Activated naive CD8-positive, alpha-beta T cell (primary cell): ENCODE data around the gene DOCK11.
"Not testable (repeated sequence)": the region's sequence is repeated elsewhere in the genome, so short reads cannot be mapped to it uniquely, and the experiment has no call there.

Source experiments
- H3K27ac Mint-ChIP-seq: one replicate; pipeline ENCODE4 v1.8.0; 2021; ENCODE audit warnings: mixed read lengths
- H3K27me3 Mint-ChIP-seq: one replicate; pipeline ENCODE4 v1.8.0; 2021; ENCODE audit warnings: mixed read lengths
- H3K36me3 Mint-ChIP-seq: one replicate; pipeline ENCODE4 v1.8.0; 2021; ENCODE audit warnings: mixed read lengths
- H3K4me1 Mint-ChIP-seq: one replicate; pipeline ENCODE4 v1.8.0; 2021; ENCODE audit warnings: low read depth, mixed read lengths
- H3K4me3 Mint-ChIP-seq: one replicate; pipeline ENCODE4 v1.8.0; 2021; ENCODE audit warnings: mild to moderate bottlenecking, mixed read lengths
- H3K9me3 Mint-ChIP-seq: one replicate; pipeline ENCODE4 v1.8.0; 2021; ENCODE audit warnings: low read depth, mixed read lengths

Gene DOCK11

GRCh38 chrX:118682258-118683014, 186.8 kb downstream of the DOCK11 start:
- H3K9me3 Mint-ChIP-seq, result no peaks in the 10 kb centered on the region
- H3K4me1 Mint-ChIP-seq, result no peaks in the 10 kb centered on the region
- no peak overlapping the region for H3K4me3 Mint-ChIP-seq
- H3K27ac Mint-ChIP-seq, result no peak overlapping the region
- peaks cover 3% of the 10 kb centered on the region for H3K36me3 Mint-ChIP-seq
- H3K27me3 Mint-ChIP-seq, result no peaks in the 10 kb centered on the region

DNA sequence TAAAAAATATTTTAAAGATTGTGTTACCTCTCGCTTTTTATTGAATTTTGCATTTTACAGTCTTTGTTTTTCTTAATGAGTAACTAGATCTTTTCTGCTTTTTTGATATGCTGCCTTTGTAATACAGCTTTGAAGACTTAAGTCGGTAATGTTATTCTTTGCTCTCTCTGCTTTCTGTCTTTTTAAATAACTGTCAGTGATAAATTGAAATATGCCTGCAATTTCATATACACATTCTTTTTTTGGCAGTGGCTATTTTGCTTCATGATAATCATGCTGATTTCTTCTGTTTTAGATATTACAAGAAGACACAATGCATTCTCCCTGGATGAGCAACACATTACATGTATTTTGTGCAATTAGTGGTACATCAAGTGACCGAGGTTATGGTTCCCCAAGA, 189.8 kb downstream of the DOCK11 start:
- no peak overlapping the region for H3K27ac Mint-ChIP-seq
- H3K36me3 Mint-ChIP-seq, result peaks cover 6% of the 10 kb centered on the region
- H3K4me3 Mint-ChIP-seq, result no peak overlapping the region

GRCh38 chrX:118688935-118689334, 193.3 kb downstream of the DOCK11 start:
- no peaks in the 10 kb centered on the region for H3K9me3 Mint-ChIP-seq

More for the DNA sequence above, 189.8 kb downstream of the DOCK11 start:
- H3K9me3 Mint-ChIP-seq, result no peaks in the 10 kb centered on the region
- no peaks in the 10 kb centered on the region for H3K27me3 Mint-ChIP-seq
- H3K4me1 Mint-ChIP-seq, result no peaks in the 10 kb centered on the region

DNA sequence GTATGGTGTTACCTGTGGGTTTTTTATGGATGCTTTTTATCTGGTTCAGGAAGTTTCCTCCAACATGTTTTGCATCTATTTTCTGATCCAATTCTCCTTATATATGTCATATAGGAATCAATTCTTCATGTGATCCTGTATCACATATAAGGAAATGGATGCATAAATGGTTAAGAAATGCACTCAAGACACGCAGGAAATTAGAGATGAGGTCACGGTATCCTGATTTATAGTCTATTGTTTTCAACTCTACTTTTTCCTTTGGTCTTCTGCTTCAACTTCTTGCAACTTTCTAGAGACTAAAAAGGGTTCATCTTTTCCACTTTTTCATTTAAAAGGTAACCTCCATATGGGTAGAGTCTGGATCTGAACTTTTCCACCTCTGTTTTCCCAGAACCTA, 198.2 kb downstream of the DOCK11 start:
- Mint-ChIP-seq H3K27me3 (no peaks in the 10 kb centered on the region), H3K4me1 (peaks cover 3% of the 10 kb centered on the region), H3K36me3 (no peaks in the 10 kb centered on the region), H3K27ac (no peak overlapping the region), H3K4me3 (no peak overlapping the region), H3K9me3 (no peaks in the 10 kb centered on the region)

More at GRCh38 chrX:118688935-118689334, 193.3 kb downstream of the DOCK11 start:
- Mint-ChIP-seq H3K27ac (no peak overlapping the region), H3K36me3 (peaks cover 6% of the 10 kb centered on the region), H3K4me1 (peaks cover 2% of the 10 kb centered on the region), H3K27me3 (no peaks in the 10 kb centered on the region), H3K4me3 (no peak overlapping the region)

DNA sequence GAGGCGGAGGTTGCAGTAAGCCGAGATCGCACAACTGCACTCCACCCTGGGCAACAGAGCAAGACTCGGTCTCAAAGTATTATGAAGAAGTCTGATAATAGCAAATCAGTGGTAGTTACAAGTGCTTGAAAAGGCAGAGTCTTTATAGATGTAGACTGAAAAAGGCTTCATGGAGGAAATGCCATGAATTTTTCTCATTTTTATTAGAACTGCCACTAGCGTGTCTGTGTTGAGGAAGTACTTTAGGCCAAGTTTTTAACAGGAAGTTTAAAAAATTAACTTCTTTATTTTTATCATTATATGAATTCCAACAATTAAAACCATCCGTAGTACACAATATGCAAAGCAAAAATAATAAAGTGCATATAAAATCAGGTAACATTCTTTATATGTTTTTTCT, 199.0 kb downstream of the DOCK11 start:
- H3K4me3 Mint-ChIP-seq, result no peak overlapping the region

GRCh38 chrX:118698516-118699170, 203.0 kb downstream of the DOCK11 start:
- Mint-ChIP-seq H3K27me3 (no peaks in the 10 kb centered on the region), H3K4me1 (peaks cover 2% of the 10 kb centered on the region), H3K36me3 (no peaks in the 10 kb centered on the region), H3K9me3 (no peaks in the 10 kb centered on the region), H3K27ac (peak overlapping the region; percentile 50), H3K4me3 (no peak overlapping the region)

More for the DNA sequence above, 199.0 kb downstream of the DOCK11 start:
- Mint-ChIP-seq H3K9me3 (no peaks in the 10 kb centered on the region), H3K36me3 (no peaks in the 10 kb centered on the region), H3K27me3 (no peaks in the 10 kb centered on the region), H3K4me1 (peaks cover 3% of the 10 kb centered on the region), H3K27ac (no peak overlapping the region)

- Mint-ChIP-seq H3K36me3 (no peaks in the 10 kb centered on the region), H3K4me1 (no peaks in the 10 kb centered on the region), H3K27me3 (no peaks in the 10 kb centered on the region), H3K4me3 (no peak overlapping the region), H3K9me3 (no peaks in the 10 kb centered on the region), H3K27ac (no peak overlapping the region)
Measured at GRCh38 chrX:118702741-118703140, 207.1 kb downstream of the DOCK11 start.

DNA sequence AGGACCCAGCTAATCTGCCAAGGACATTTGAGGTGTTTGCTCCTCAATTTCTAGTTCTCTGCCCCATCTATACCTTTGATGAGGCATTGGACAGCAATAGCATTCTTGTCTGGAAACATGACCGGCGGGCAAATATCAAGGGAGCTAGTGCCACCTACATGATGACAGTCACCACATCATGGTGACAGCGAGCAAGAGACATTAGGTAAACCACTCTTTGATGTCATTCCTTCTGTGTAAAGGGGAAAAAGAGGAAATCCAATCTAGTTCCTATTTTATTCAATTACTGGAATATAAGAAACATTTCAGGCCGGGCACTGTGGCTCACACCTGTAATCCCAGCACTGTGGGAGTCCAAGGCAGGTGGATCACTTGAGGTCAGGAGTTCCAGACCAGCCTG, 211.1 kb downstream of the DOCK11 start:
- Mint-ChIP-seq H3K27me3 (no peaks in the 10 kb centered on the region), H3K9me3 (no peaks in the 10 kb centered on the region), H3K27ac (no peak overlapping the region), H3K36me3 (no peaks in the 10 kb centered on the region), H3K4me1 (no peaks in the 10 kb centered on the region), H3K4me3 (no peak overlapping the region)

DNA sequence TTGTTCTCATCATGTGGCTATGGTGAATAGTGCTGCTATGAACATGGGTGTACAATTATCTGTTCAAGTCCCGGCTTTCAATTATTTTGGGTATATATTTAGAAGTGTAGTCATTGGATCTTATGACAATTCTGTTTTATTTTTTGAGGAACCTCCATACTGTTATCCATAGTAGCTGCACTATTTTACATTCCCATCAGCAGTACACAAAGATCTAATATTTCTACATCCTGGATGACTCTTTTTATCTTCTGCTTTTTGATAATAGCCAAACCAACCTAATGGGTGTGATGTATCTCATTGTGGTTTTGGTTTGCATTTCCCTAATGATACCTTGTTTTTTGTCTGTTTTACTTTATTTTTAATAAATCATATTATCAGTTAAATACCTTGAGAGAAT, 218.9 kb downstream of the DOCK11 start:
- Mint-ChIP-seq H3K27ac (no peak overlapping the region), H3K27me3 (no peaks in the 10 kb centered on the region), H3K4me1 (no peaks in the 10 kb centered on the region), H3K36me3 (no peaks in the 10 kb centered on the region), H3K9me3 (no peaks in the 10 kb centered on the region), H3K4me3 (no peak overlapping the region)

- H3K4me3 Mint-ChIP-seq, result not testable (repeated sequence)
Measured at GRCh38 chrX:118715917-118716316, 220.3 kb downstream of the DOCK11 start.

DNA sequence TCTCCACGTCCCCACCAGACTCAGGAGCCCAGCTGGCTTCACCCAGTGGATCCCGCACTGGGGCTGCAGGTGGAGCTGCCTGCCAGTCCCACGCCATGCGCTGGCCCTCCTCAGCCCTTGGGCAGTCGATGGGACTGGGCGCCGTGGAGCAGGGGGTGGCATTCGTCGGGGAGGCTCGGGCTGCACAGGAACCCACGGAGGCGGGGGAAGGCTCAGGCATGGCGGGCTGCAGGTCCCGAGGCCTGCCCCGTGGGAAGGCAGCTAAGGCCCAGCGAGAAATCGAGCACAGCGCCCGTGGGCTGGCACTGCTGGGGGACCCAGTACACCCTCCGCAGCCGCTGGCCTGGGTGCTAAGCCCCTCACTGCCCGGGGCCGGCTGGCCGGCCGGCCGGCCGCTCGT, 221.2 kb downstream of the DOCK11 start:
- not testable (repeated sequence) for H3K9me3 Mint-ChIP-seq, H3K27me3 Mint-ChIP-seq, H3K4me3 Mint-ChIP-seq, H3K27ac Mint-ChIP-seq, H3K4me1 Mint-ChIP-seq, H3K36me3 Mint-ChIP-seq

More at GRCh38 chrX:118715917-118716316, 220.3 kb downstream of the DOCK11 start:
- H3K36me3 Mint-ChIP-seq, H3K27me3 Mint-ChIP-seq, H3K4me1 Mint-ChIP-seq, H3K9me3 Mint-ChIP-seq, H3K27ac Mint-ChIP-seq: not testable (repeated sequence)

- H3K27me3 Mint-ChIP-seq, result peaks cover 4% of the 10 kb centered on the region
- H3K36me3 Mint-ChIP-seq, result no peaks in the 10 kb centered on the region
- H3K27ac Mint-ChIP-seq, result no peak overlapping the region
- H3K9me3 Mint-ChIP-seq, result no peaks in the 10 kb centered on the region
- no peak overlapping the region for H3K4me3 Mint-ChIP-seq
- no peaks in the 10 kb centered on the region for H3K4me1 Mint-ChIP-seq
Measured at GRCh38 chrX:118717678-118718391, 222.2 kb downstream of the DOCK11 start.

GRCh38 chrX:118718737-118719136, 223.1 kb downstream of the DOCK11 start:
- Mint-ChIP-seq H3K9me3 (no peaks in the 10 kb centered on the region), H3K4me1 (no peaks in the 10 kb centered on the region), H3K36me3 (no peaks in the 10 kb centered on the region), H3K27ac (no peak overlapping the region), H3K27me3 (peaks cover 5% of the 10 kb centered on the region), H3K4me3 (no peak overlapping the region)

GRCh38 chrX:118720058-118720707, 224.6 kb downstream of the DOCK11 start:
- no peaks in the 10 kb centered on the region for H3K4me1 Mint-ChIP-seq
- no peak overlapping the region for H3K27ac Mint-ChIP-seq
- no peak overlapping the region for H3K4me3 Mint-ChIP-seq
- H3K36me3 Mint-ChIP-seq, result no peaks in the 10 kb centered on the region
- no peaks in the 10 kb centered on the region for H3K9me3 Mint-ChIP-seq
- peaks cover 10% of the 10 kb centered on the region for H3K27me3 Mint-ChIP-seq

DNA sequence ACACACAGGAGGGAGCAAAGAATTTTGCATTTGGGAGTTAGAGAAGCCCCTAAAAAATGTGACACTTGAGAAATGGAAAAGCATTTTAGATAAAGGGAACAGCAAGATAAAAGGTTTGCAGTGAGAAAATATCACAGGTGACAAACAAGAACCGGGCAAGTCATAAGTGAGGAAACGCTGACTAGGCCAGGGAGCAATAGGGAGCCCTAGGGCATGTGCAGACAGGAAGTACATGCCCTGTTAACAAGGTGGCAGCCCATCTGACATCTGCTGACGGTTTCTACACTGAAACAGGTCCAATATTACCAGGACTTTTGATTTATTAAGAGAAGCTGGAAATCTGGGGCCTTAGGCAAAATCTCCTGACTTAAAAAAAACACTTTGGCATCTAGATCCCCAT, 227.8 kb downstream of the DOCK11 start:
- Mint-ChIP-seq H3K36me3 (no peaks in the 10 kb centered on the region), H3K9me3 (no peaks in the 10 kb centered on the region), H3K27me3 (peaks cover 13% of the 10 kb centered on the region), H3K4me1 (no peaks in the 10 kb centered on the region), H3K27ac (no peak overlapping the region), H3K4me3 (no peak overlapping the region)
